Activated naive CD4-positive, alpha-beta T cell treated with anti-CD3 and anti-CD28 coated beads, Interleukin-2, amount 50 U/mL, for 24 hours (primary cell): ENCODE results near the gene PDCD11.
A peak's percentile ranks its signal among the peaks of the same experiment; 100 is the strongest.

Source experiments
- H3K27ac Mint-ChIP-seq: one replicate; pipeline ENCODE4 v1.8.0; 2021; ENCODE audit warnings: mild to moderate bottlenecking, mixed read lengths
- H3K27me3 Mint-ChIP-seq: one replicate; pipeline ENCODE4 v1.8.0; 2021; ENCODE audit warnings: mixed read lengths
- H3K36me3 Mint-ChIP-seq: one replicate; pipeline ENCODE4 v1.8.0; 2021; ENCODE audit warnings: mixed read lengths
- H3K4me1 Mint-ChIP-seq: one replicate; pipeline ENCODE4 v1.8.0; 2021; ENCODE audit warnings: mixed read lengths
- H3K4me3 Mint-ChIP-seq: one replicate; pipeline ENCODE4 v1.8.0; 2021; ENCODE audit warnings: mild to moderate bottlenecking, mixed read lengths
- H3K9me3 Mint-ChIP-seq: one replicate; pipeline ENCODE4 v1.8.0; 2021; ENCODE audit warnings: mixed read lengths

The PDCD11 gene

DNA sequence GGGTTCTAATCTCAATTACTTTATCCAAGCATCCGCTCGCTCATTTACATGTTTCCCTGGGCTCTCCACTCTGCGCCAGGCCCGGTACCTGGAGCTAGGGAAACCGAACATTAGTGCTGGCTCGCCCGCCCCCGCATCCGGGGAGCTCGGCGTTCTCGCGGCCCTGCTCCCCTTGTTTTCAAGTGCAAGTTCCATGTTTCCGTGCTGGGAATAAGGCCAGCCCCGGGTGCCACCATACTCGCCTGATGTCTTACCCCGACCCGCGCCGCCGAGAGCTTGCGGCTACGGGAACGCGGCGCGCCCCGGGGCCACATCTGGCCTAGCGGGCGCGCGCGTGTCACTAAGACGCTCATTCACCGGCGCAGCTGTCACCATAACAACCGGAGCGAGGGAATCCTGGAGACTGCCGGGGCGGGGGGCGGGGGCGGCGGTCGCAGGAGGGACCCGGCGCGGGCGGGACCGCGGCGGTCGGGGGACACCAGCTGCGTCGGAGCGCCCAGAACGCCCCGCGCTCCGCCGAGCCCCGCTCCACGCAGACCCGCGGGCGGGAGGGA lies 97.0 kb downstream of the PDCD11 start, which contains the start of gene NEURL1:
Gene NEURL1 (plus strand): TSS at position 344 of the 554 bp plus-strand sequence. CDS start 683 bp downstream, outside the sequence.
- Mint-ChIP-seq H3K4me1 (peaks cover 29% of the 10 kb centered on the region), H3K27ac (no peak within 1 kb of the TSS)

DNA sequence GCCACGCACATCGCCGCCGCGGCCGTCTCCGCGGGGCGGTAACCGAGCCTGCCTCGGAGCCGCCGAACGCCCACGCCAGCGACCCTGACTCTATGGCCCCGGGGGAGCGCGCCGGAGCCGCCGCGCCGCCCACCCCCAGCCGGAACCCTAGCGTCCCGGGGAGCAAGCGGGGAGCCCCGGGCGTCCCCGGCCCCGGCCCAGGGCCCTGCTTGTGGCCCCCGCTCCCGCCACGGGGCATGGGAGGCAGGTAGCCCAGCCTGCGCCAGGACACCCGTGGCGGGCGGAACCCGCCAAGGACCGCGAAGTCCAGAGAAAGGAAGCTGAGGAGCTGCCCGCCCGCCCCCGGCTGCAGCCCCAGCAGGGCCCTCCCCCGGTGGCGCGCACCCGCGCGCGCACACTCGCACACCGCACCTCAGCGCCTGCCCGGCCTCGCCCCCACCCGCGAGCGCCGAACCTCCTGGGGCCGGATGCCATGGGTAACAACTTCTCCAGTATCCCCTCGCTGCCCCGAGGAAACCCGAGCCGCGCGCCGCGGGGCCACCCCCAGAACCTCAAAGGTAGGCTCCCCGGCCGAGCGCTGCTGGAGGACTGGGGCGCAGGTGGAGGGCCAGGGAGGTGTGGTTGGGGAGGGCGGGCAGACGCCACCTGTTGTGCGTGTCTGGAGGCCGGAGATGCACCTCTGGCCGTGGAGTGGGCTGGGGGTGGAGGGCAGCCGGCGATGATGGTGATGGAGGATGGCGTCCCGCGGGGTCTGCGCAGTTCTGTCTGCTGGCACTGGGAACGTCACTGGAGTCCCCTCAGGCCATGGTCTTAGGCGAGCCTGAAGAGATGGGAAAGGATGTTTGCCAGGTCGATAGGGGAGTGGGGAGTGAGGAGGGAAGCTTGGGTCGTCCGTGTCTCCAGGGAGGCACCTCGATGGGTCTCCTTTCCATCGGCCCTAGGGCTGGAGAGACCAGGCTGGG lies 97.8 kb downstream of the PDCD11 start:
- H3K27me3 Mint-ChIP-seq = peaks cover 26% of the 10 kb centered on the region
- H3K27ac Mint-ChIP-seq = no peak overlapping the region
- H3K36me3 Mint-ChIP-seq = no peaks in the 10 kb centered on the region
- peak overlapping the region; percentile 73 for H3K4me3 Mint-ChIP-seq
- peaks cover 29% of the 10 kb centered on the region for H3K4me1 Mint-ChIP-seq
- no peaks in the 10 kb centered on the region for H3K9me3 Mint-ChIP-seq

More for the DNA sequence above, 97.0 kb downstream of the PDCD11 start, which contains the start of gene NEURL1:
- peak within 1 kb of the TSS; percentile 82 for H3K4me3 Mint-ChIP-seq
- peaks cover 26% of the 10 kb centered on the region for H3K27me3 Mint-ChIP-seq
- H3K36me3 Mint-ChIP-seq = no peaks in the 10 kb centered on the region
- no peaks in the 10 kb centered on the region for H3K9me3 Mint-ChIP-seq

DNA sequence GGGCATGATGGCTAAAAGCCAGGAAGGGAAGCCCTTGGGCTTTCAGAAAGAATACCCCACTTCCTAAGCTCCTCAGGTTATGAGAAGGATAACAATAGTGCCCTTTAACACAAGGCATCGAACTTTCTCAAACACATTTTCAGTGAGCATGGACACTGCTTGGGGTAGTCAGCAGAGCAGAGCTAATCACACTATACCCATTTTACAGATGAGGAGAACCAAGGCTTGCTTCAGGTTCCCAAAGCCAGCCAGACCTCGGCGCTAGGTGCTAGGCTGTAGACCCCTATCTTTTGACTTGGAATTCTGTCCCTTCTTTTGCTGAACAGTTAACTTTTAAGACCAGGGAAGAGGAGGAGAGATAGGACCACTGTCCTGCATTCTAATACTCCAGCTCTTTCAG lies 98.9 kb downstream of the PDCD11 start:
- no peak overlapping the region for H3K27ac Mint-ChIP-seq
- no peaks in the 10 kb centered on the region for H3K36me3 Mint-ChIP-seq
- H3K27me3 Mint-ChIP-seq = peaks cover 33% of the 10 kb centered on the region
- H3K4me3 Mint-ChIP-seq = peak overlapping the region; percentile 26
- peaks cover 23% of the 10 kb centered on the region for H3K4me1 Mint-ChIP-seq
- H3K9me3 Mint-ChIP-seq = no peaks in the 10 kb centered on the region
